ENCODE results near the gene ACTR3C. TPM values are rescaled to one million over a fixed set of nuclear protein-coding genes. Genes with fewer than 3 reads are reported as not detected.

ACTR3C gene
- polyA plus RNA-seq, 1 of the 3 experiments (the other 2 are of a cell fraction): 0.35 TPM

DNA sequence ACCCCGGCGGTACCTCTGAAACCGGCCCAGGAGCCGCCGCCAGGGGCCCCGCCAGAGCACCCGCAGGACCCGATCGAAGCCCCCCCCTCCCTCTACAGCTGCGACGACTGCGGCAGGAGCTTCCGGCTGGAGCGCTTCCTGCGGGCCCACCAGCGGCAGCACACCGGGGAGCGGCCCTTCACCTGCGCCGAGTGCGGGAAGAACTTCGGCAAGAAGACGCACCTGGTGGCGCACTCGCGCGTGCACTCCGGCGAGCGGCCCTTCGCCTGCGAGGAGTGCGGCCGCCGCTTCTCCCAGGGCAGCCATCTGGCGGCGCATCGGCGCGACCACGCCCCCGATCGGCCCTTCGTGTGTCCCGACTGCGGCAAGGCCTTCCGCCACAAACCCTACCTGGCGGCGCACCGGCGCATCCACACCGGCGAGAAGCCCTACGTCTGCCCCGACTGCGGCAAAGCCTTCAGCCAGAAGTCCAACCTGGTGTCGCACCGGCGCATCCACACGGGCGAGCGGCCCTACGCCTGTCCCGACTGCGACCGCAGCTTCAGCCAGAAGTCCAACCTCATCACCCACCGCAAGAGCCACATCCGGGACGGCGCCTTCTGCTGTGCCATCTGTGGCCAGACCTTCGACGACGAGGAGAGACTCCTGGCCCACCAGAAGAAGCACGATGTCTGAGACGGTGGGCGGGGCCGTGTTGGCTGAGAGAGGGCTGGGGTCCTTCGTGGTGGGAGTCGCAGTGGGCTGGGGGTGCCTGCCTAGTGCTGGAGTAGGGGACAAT lies 49.1 kb upstream of the ACTR3C start:
- H3K79me2 ChIP-seq (ENCODE audit: insufficient read depth): peaks cover 48% of the 10 kb centered on the region
- WGBS (ENCODE audit: low lambda C conversion rate): 97% methylated on average over 78 of the region's 79 CpGs
- peaks cover 19 to 49% of the 10 kb centered on the region in 2 experiments for H3K36me3 ChIP-seq (replicated peaks in 1 of 2; ENCODE audit: control insufficient read depth in 1 of 2, insufficient read depth in 2 of 2, low read length in 1 of 2)

DNA sequence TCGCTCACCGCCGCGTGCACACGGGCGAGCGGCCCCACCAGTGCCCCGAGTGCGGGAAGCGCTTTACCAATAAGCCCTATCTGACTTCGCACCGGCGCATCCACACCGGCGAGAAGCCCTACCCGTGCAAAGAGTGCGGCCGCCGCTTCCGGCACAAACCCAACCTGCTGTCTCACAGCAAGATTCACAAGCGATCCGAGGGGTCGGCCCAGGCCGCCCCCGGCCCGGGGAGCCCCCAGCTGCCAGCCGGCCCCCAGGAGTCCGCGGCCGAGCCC lies 48.6 kb upstream of the ACTR3C start:
- no peaks in the 10 kb centered on the region for H3K27me3 ChIP-seq (ENCODE audit: insufficient read depth)
- no peak overlapping the region for H2AFZ ChIP-seq (ENCODE audit: low read depth)
- peaks cover 19 to 49% of the 10 kb centered on the region in 2 experiments for H3K36me3 ChIP-seq (replicated peaks in 1 of 2; ENCODE audit: control insufficient read depth in 1 of 2, insufficient read depth in 2 of 2, low read length in 1 of 2)
- H3K27ac ChIP-seq (ENCODE audit: low read depth in 2 of 2, low read length in 1 of 2): no peak overlapping the region
- no peak for DNase-seq
- no peaks in the 10 kb centered on the region for H3K9me3 ChIP-seq
- peaks cover 9 to 35% of the 10 kb centered on the region in 2 experiments; a peak in 3 of 4 replicates for H3K4me1 ChIP-seq (ENCODE audit: control insufficient read depth in 1 of 2, insufficient read depth in 2 of 2, low read depth in 1 of 2, low read length in 1 of 2)
- POLR2A ChIA-PET: no interaction called here
- H3K4me2 ChIP-seq: no peak overlapping the region
- H3K9me2 ChIP-seq: no peaks in the 10 kb centered on the region
- no peak overlapping the region for H3K9ac ChIP-seq
- H3K4me3 ChIP-seq (ENCODE audit: low read depth in 2 of 2, low read length in 1 of 2): no peak overlapping the region
- WGBS (ENCODE audit: low lambda C conversion rate): 97% methylated on average over 15 of the region's 30 CpGs
- H3F3A ChIP-seq (replicated peaks; ENCODE audit: insufficient read depth): peaks cover 23% of the 10 kb centered on the region
- H3K79me2 ChIP-seq (ENCODE audit: insufficient read depth): peaks cover 48% of the 10 kb centered on the region
- CTCF ChIA-PET: interaction anchor here (7.4 kb wide), 1 partner anchor 16 kb away, joined by 57 read pairs; no protein-coding TSS in a partner anchor
- H4K20me1 ChIP-seq (ENCODE audit: insufficient read depth): no peaks in the 10 kb centered on the region
- TF ChIP-seq, protein P1, sequence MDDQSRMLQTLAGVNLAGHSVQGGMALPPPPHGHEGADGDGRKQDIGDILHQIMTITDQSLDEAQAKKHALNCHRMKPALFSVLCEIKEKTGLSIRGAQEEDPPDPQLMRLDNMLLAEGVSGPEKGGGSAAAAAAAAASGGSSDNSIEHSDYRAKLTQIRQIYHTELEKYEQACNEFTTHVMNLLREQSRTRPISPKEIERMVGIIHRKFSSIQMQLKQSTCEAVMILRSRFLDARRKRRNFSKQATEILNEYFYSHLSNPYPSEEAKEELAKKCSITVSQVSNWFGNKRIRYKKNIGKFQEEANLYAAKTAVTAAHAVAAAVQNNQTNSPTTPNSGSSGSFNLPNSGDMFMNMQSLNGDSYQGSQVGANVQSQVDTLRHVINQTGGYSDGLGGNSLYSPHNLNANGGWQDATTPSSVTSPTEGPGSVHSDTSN (IDR thresholded peaks at IDR 0.05): no peak
- TF ChIP-seq, protein P2, sequence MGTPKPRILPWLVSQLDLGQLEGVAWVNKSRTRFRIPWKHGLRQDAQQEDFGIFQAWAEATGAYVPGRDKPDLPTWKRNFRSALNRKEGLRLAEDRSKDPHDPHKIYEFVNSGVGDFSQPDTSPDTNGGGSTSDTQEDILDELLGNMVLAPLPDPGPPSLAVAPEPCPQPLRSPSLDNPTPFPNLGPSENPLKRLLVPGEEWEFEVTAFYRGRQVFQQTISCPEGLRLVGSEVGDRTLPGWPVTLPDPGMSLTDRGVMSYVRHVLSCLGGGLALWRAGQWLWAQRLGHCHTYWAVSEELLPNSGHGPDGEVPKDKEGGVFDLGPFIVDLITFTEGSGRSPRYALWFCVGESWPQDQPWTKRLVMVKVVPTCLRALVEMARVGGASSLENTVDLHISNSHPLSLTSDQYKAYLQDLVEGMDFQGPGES (IDR thresholded peaks at IDR 0.05; ENCODE audit: low read depth, low read length): no peak
- TF ChIP-seq FOXJ3 (CRISPR knock-in tag; IDR thresholded peaks at IDR 0.05): no peak
- no peak for TF ChIP-seq SIN3A (IDR thresholded peaks at IDR 0.05; ENCODE audit: borderline replicate concordance, low read depth, low read length)
- TF ChIP-seq, protein P3, sequence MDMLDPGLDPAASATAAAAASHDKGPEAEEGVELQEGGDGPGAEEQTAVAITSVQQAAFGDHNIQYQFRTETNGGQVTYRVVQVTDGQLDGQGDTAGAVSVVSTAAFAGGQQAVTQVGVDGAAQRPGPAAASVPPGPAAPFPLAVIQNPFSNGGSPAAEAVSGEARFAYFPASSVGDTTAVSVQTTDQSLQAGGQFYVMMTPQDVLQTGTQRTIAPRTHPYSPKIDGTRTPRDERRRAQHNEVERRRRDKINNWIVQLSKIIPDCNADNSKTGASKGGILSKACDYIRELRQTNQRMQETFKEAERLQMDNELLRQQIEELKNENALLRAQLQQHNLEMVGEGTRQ (IDR thresholded peaks at IDR 0.05; ENCODE audit: borderline replicate concordance, low read depth, low read length): no peak

More for the DNA sequence above, 49.1 kb upstream of the ACTR3C start:
- no peak for TF ChIP-seq POLR2AphosphoS5 (IDR thresholded peaks at IDR 0.05; ENCODE audit: low read depth, low read length)
- TF ChIP-seq GATA2 (CRISPR knock-in tag; IDR thresholded peaks at IDR 0.05): no peak
- TF ChIP-seq, protein P4, sequence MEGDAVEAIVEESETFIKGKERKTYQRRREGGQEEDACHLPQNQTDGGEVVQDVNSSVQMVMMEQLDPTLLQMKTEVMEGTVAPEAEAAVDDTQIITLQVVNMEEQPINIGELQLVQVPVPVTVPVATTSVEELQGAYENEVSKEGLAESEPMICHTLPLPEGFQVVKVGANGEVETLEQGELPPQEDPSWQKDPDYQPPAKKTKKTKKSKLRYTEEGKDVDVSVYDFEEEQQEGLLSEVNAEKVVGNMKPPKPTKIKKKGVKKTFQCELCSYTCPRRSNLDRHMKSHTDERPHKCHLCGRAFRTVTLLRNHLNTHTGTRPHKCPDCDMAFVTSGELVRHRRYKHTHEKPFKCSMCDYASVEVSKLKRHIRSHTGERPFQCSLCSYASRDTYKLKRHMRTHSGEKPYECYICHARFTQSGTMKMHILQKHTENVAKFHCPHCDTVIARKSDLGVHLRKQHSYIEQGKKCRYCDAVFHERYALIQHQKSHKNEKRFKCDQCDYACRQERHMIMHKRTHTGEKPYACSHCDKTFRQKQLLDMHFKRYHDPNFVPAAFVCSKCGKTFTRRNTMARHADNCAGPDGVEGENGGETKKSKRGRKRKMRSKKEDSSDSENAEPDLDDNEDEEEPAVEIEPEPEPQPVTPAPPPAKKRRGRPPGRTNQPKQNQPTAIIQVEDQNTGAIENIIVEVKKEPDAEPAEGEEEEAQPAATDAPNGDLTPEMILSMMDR (IDR thresholded peaks at IDR 0.05): no peak
- no peak for TF ChIP-seq SIN3A (IDR thresholded peaks at IDR 0.05; ENCODE audit: borderline replicate concordance, low read depth, low read length)
- no peak for TF ChIP-seq NFIC (IDR thresholded peaks at IDR 0.05; ENCODE audit: borderline replicate concordance)
- no peak for TF ChIP-seq RCOR1 (IDR thresholded peaks at IDR 0.05; ENCODE audit: low read length)
- TF ChIP-seq RAD21 (IDR thresholded peaks at IDR 0.05; ENCODE audit: low read length): no peak
- no peak for TF ChIP-seq FOSL2 (IDR thresholded peaks at IDR 0.05; ENCODE audit: borderline replicate concordance, low read depth)
- TF ChIP-seq SMC3 (IDR thresholded peaks at IDR 0.05; ENCODE audit: low read depth, low read length): no peak
- no peak for TF ChIP-seq EP300 (IDR thresholded peaks at IDR 0.05; ENCODE audit: borderline replicate concordance in 1 of 2, low read depth in 1 of 2, low read length in 1 of 2)
- TF ChIP-seq, protein P5, sequence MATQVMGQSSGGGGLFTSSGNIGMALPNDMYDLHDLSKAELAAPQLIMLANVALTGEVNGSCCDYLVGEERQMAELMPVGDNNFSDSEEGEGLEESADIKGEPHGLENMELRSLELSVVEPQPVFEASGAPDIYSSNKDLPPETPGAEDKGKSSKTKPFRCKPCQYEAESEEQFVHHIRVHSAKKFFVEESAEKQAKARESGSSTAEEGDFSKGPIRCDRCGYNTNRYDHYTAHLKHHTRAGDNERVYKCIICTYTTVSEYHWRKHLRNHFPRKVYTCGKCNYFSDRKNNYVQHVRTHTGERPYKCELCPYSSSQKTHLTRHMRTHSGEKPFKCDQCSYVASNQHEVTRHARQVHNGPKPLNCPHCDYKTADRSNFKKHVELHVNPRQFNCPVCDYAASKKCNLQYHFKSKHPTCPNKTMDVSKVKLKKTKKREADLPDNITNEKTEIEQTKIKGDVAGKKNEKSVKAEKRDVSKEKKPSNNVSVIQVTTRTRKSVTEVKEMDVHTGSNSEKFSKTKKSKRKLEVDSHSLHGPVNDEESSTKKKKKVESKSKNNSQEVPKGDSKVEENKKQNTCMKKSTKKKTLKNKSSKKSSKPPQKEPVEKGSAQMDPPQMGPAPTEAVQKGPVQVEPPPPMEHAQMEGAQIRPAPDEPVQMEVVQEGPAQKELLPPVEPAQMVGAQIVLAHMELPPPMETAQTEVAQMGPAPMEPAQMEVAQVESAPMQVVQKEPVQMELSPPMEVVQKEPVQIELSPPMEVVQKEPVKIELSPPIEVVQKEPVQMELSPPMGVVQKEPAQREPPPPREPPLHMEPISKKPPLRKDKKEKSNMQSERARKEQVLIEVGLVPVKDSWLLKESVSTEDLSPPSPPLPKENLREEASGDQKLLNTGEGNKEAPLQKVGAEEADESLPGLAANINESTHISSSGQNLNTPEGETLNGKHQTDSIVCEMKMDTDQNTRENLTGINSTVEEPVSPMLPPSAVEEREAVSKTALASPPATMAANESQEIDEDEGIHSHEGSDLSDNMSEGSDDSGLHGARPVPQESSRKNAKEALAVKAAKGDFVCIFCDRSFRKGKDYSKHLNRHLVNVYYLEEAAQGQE (IDR thresholded peaks at IDR 0.05; ENCODE audit: low read depth, low read length): no peak
- Histone ChIP-seq H3K27ac (ENCODE audit: low read depth in 2 of 2, low read length in 1 of 2) (no peak overlapping the region), H3K4me3 (ENCODE audit: low read depth in 2 of 2, low read length in 1 of 2) (no peak overlapping the region), H3F3A (replicated peaks; ENCODE audit: insufficient read depth) (peaks cover 23% of the 10 kb centered on the region), H3K27me3 (ENCODE audit: insufficient read depth) (no peaks in the 10 kb centered on the region), H3K4me2 (no peak overlapping the region), H2AFZ (ENCODE audit: low read depth) (no peak overlapping the region), H4K20me1 (ENCODE audit: insufficient read depth) (no peaks in the 10 kb centered on the region), H3K9me3 (no peaks in the 10 kb centered on the region), H3K4me1 (ENCODE audit: control insufficient read depth in 1 of 2, insufficient read depth in 2 of 2, low read depth in 1 of 2, low read length in 1 of 2) (peaks cover 9 to 35% of the 10 kb centered on the region in 2 experiments; a peak in 3 of 4 replicates), H3K9me2 (no peaks in the 10 kb centered on the region), H3K9ac (no peak overlapping the region)
- ChIA-PET CTCF (no interaction called here), POLR2A (no interaction called here)
- no peak for DNase-seq
